Measurements from ENCODE around the gene IL1R2. TPM values are rescaled to one million over a fixed set of nuclear protein-coding genes. Genes with fewer than 3 reads are reported as not detected.

IL1R2 gene
- total RNA-seq, 1 experiment from 2014 or later = not detected

- Histone ChIP-seq H3K36me3 (no peaks in the 10 kb centered on the region), H3K4me3 (no peak overlapping the region), H3K9me3 (replicated peaks) (no peaks in the 10 kb centered on the region), H3K27ac (no peak overlapping the region), H3K4me1 (replicated peaks) (peaks cover 19% of the 10 kb centered on the region), H3K27me3 (replicated peaks) (no peaks in the 10 kb centered on the region)
- DNase-seq (ENCODE audit: low read depth in 1 of 2, low spot score in 2 of 2) = no peak
These were observed 83.7 kb downstream of the IL1R2 start for GRCh38 chr2:102075479-102075878.

GRCh38 chr2:102076512-102076911, 84.8 kb downstream of the IL1R2 start:
- Histone ChIP-seq H3K27ac (no peak overlapping the region), H3K4me1 (replicated peaks) (peaks cover 18% of the 10 kb centered on the region), H3K9me3 (replicated peaks) (no peaks in the 10 kb centered on the region), H3K27me3 (replicated peaks) (no peaks in the 10 kb centered on the region), H3K4me3 (no peak overlapping the region), H3K36me3 (no peaks in the 10 kb centered on the region)
- no peak for DNase-seq (ENCODE audit: low read depth in 1 of 2, low spot score in 2 of 2)

Other genes with a start within 250 kb of the IL1R2 start
- gene IL1R1, start 150.8 kb downstream of the IL1R2 start, total RNA-seq (2014; rRNA removed; shearing (Covaris generic)) = 10.0 and 12.7 TPM in 2 replicates
- not detected in 2 replicates for gene IL1RL2, start 195.1 kb downstream of the IL1R2 start, total RNA-seq (2014; rRNA removed; shearing (Covaris generic))